ENCODE measurements around the gene CSMD2.

CSMD2 gene

GRCh38 chr1:33955096-33955495 lies 209.9 kb downstream of the CSMD2 start:
- no peak for TF ChIP-seq CTCF (conservative IDR thresholded peaks at IDR 0.05; ENCODE audit: low read length)
- TF ChIP-seq EZH2phosphoT487 (IDR thresholded peaks at IDR 0.05; ENCODE audit: borderline replicate concordance), result no peak
- no peaks in the 10 kb centered on the region for H3F3A ChIP-seq (ENCODE audit: low read depth)
- no peak overlapping the region for H3K9ac ChIP-seq (ENCODE audit: low read depth, low read length, poor library complexity, severe bottlenecking)
- H3K4me3 ChIP-seq (ENCODE audit: low read length, poor library complexity, severe bottlenecking), result no peak overlapping the region
- no peaks in the 10 kb centered on the region; the same call in 1 of the 2 replicates for H3K9me3 ChIP-seq (ENCODE audit: insufficient read depth, low read depth, low read length)
- no peaks in the 10 kb centered on the region for H3K4me1 ChIP-seq (ENCODE audit: insufficient read depth, low read length, poor library complexity, severe bottlenecking)
- no peak overlapping the region for H2AFZ ChIP-seq (ENCODE audit: low read length)
- no peaks in the 10 kb centered on the region for H3K9me2 ChIP-seq (replicated peaks; ENCODE audit: low read depth, low read length)
- H3K79me2 ChIP-seq (ENCODE audit: insufficient read depth, low read length), result no peaks in the 10 kb centered on the region
- H3K4me2 ChIP-seq (ENCODE audit: low read depth, low read length, poor library complexity, severe bottlenecking), result no peak overlapping the region
- no peaks in the 10 kb centered on the region for H4K20me1 ChIP-seq (ENCODE audit: insufficient read depth, low read length, poor library complexity, severe bottlenecking)
- H3K36me3 ChIP-seq (ENCODE audit: insufficient read depth, low read length), result no peaks in the 10 kb centered on the region
- H3K27me3 ChIP-seq (ENCODE audit: insufficient read depth, low read length, poor library complexity, severe bottlenecking), result no peaks in the 10 kb centered on the region

- Histone ChIP-seq H3K79me2 (ENCODE audit: insufficient read depth, low read length) (no peaks in the 10 kb centered on the region), H2AFZ (ENCODE audit: low read length) (no peak overlapping the region), H3F3A (ENCODE audit: low read depth) (no peaks in the 10 kb centered on the region), H3K9me3 (ENCODE audit: insufficient read depth, low read depth, low read length) (no peaks in the 10 kb centered on the region; the same call in 1 of the 2 replicates), H3K9ac (ENCODE audit: low read depth, low read length, poor library complexity, severe bottlenecking) (no peak overlapping the region), H3K36me3 (ENCODE audit: insufficient read depth, low read length) (no peaks in the 10 kb centered on the region), H3K4me2 (ENCODE audit: low read depth, low read length, poor library complexity, severe bottlenecking) (no peak overlapping the region), H3K9me2 (replicated peaks; ENCODE audit: low read depth, low read length) (no peaks in the 10 kb centered on the region), H4K20me1 (ENCODE audit: insufficient read depth, low read length, poor library complexity, severe bottlenecking) (no peaks in the 10 kb centered on the region), H3K27me3 (ENCODE audit: insufficient read depth, low read length, poor library complexity, severe bottlenecking) (no peaks in the 10 kb centered on the region), H3K4me3 (ENCODE audit: low read length, poor library complexity, severe bottlenecking) (no peak overlapping the region), H3K4me1 (ENCODE audit: insufficient read depth, low read length, poor library complexity, severe bottlenecking) (no peaks in the 10 kb centered on the region)
- TF ChIP-seq EZH2phosphoT487 (IDR thresholded peaks at IDR 0.05; ENCODE audit: borderline replicate concordance), result no peak
- TF ChIP-seq CTCF (conservative IDR thresholded peaks at IDR 0.05; ENCODE audit: low read length), result no peak
Observed at GRCh38 chr1:33949570-33949969, 215.5 kb downstream of the CSMD2 start.

- Histone ChIP-seq H3K36me3 (ENCODE audit: insufficient read depth, low read length) (no peaks in the 10 kb centered on the region), H3K4me2 (ENCODE audit: low read depth, low read length, poor library complexity, severe bottlenecking) (no peak overlapping the region), H3K9me3 (ENCODE audit: insufficient read depth, low read depth, low read length) (no peaks in the 10 kb centered on the region; the same call in 1 of the 2 replicates), H3K4me3 (ENCODE audit: low read length, poor library complexity, severe bottlenecking) (no peak overlapping the region), H3K79me2 (ENCODE audit: insufficient read depth, low read length) (no peaks in the 10 kb centered on the region), H3K27me3 (ENCODE audit: insufficient read depth, low read length, poor library complexity, severe bottlenecking) (no peaks in the 10 kb centered on the region), H3F3A (ENCODE audit: low read depth) (no peaks in the 10 kb centered on the region), H3K9me2 (replicated peaks; ENCODE audit: low read depth, low read length) (no peaks in the 10 kb centered on the region), H4K20me1 (ENCODE audit: insufficient read depth, low read length, poor library complexity, severe bottlenecking) (no peaks in the 10 kb centered on the region), H2AFZ (ENCODE audit: low read length) (no peak overlapping the region), H3K4me1 (ENCODE audit: insufficient read depth, low read length, poor library complexity, severe bottlenecking) (no peaks in the 10 kb centered on the region), H3K9ac (ENCODE audit: low read depth, low read length, poor library complexity, severe bottlenecking) (no peak overlapping the region)
- no peak for TF ChIP-seq EZH2phosphoT487 (IDR thresholded peaks at IDR 0.05; ENCODE audit: borderline replicate concordance)
- TF ChIP-seq CTCF (conservative IDR thresholded peaks at IDR 0.05; ENCODE audit: low read length), result no peak
Observed at GRCh38 chr1:33948291-33948690, 216.7 kb downstream of the CSMD2 start.
